Lung (tissue), 12 donors: ENCODE results near the gene ST3GAL3. TPM values are rescaled to one million over a fixed set of nuclear protein-coding genes. Genes with fewer than 3 reads are reported as not detected.

Experiments
- ATAC-seq: fragments of 200-7000 bp; cut with Tn5 transposase; one replicate; pipeline ENCODE4 v1.9.1; 2020; ENCODE audit warnings: moderate number of reproducible peaks; ENCODE audit not compliant: insufficient read depth, low FRiP score
- DNase-seq, 3 donors: peaks; one replicate each; pipeline ENCODE4 v3.0.0-alpha.2; 2013 to 2017
- H3K27ac ChIP-seq, 2 donors: one replicate each; pipeline ENCODE4 v1.5.1; 2013; ENCODE audit warnings: mild to moderate bottlenecking in 2 of 2, moderate library complexity in 2 of 2, control low read depth in 1 of 2, inconsistent platforms in 1 of 2, low read depth in 1 of 2, low read length in 1 of 2
- H3K27me3 ChIP-seq, 3 donors: one replicate each; pipeline ENCODE4 v1.5.1; 2013; ENCODE audit warnings: low read length in 2 of 3; ENCODE audit not compliant: control insufficient read depth in 3 of 3, insufficient read depth in 3 of 3
- H3K36me3 ChIP-seq, 4 donors: one replicate each; pipeline ENCODE4 v1.5.1; 2013; ENCODE audit warnings: low read length in 4 of 4, mild to moderate bottlenecking in 1 of 4, moderate library complexity in 1 of 4; ENCODE audit not compliant: control insufficient read depth in 4 of 4, insufficient read depth in 4 of 4
- H3K4me1 ChIP-seq, 5 donors: one replicate each; pipeline ENCODE4 v1.5.1; 2013; ENCODE audit warnings: low read length in 5 of 5, mild to moderate bottlenecking in 2 of 5, moderate library complexity in 1 of 5; ENCODE audit not compliant: control insufficient read depth in 5 of 5, insufficient read depth in 5 of 5
- H3K4me3 ChIP-seq: one replicate; pipeline ENCODE4 v1.5.1; 2013; ENCODE audit warnings: mild to moderate bottlenecking, control low read depth, moderate library complexity
- H3K9ac ChIP-seq, 2 donors: one replicate each; pipeline ENCODE4 v1.5.1; 2013; ENCODE audit warnings: low read length in 2 of 2, control low read depth in 1 of 2; ENCODE audit not compliant: insufficient read depth in 1 of 2
- H3K9me3 ChIP-seq, 4 donors: one replicate each; pipeline ENCODE4 v1.5.1; 2013; ENCODE audit warnings: low read length in 3 of 4, mild to moderate bottlenecking in 1 of 4, moderate library complexity in 1 of 4; ENCODE audit not compliant: control insufficient read depth in 4 of 4, insufficient read depth in 3 of 4
- WGBS, 2 donors: extraction: QIAGEN DNeasy Blood & Tissue Kit; methylation state at CpG; one replicate each; pipeline ENCODE4 v1.1.7; 2013; 5-methylcytosine and 5-hydroxymethylcytosine counted together
- polyA plus RNA-seq, 2 donors: library from polyadenylated mRNA; stranded (reverse); fragments of 200-250 nt; gene quantifications; one replicate each; pipeline ENCODE4 v1.2.1, GENCODE V29; 2013
- total RNA-seq, 2 donors: library from RNA; depleted of rRNA in 1 of 2; stranded (reverse); fragments of >200 nt in 1 of 2; gene quantifications; one replicate each; pipeline ENCODE4 v1.2.1, GENCODE V29; 2014 to 2021
- TF ChIP-seq, protein P1 (sequence below): IDR thresholded peaks from 2 replicates; pipeline ENCODE4 v1.5.1; 2012; ENCODE audit warnings: mild to moderate bottlenecking; ENCODE audit errors: control extremely low read depth, extremely low read depth
- donor health status: control.
- donor health status: control.
- donor health status: Bipolar disorder and iron deficiency.
- donor health status: healthy.
- donor health status: DM: yes; HTN: yes; CAD: no.

The ST3GAL3 gene
- total and polyA plus RNA-seq, 4 donors, result 8.4 to 28.0 (median 17.1) TPM

DNA sequence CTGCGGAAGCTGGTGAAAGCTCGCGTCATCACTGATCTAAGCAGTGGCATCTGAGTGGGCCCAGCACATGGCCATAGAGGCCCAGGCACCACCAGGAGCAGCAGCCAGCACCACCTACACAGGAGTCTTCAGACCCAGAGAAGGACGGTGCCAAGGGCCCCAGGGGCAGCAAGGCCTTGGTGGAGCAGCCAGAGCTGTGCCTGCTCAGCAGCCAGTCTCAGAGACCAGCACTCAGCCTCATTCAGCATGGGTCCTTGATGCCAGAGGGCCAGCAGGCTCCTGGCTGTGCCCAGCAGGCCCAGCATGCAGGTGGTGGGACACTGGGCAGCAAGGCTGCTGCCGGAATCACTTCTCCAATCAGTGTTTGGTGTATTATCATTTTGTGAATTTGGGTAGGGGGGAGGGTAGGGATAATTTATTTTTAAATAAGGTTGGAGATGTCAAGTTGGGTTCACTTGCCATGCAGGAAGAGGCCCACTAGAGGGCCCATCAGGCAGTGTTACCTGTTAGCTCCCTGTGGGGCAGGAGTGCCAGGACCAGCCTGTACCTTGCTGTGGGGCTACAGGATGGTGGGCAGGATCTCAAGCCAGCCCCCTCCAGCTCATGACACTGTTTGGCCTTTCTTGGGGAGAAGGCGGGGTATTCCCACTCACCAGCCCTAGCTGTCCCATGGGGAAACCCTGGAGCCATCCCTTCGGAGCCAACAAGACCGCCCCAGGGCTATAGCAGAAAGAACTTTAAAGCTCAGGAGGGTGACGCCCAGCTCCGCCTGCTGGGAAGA, 223.0 kb downstream of the ST3GAL3 start:
- ATAC-seq (no peak), DNase-seq (no peak)
- H3K4me3 ChIP-seq, result no peak overlapping the region
- no peaks in the 10 kb centered on the region for H3K9me3 ChIP-seq
- H3K27ac ChIP-seq, result no peak overlapping the region
- H3K27me3 ChIP-seq, result peaks cover 0 to 10% (median 1%) of the 10 kb centered on the region in 3 donors
- H3K4me1 ChIP-seq, result peaks cover 0 to 9% (median 0%) of the 10 kb centered on the region in 5 donors
- peaks cover 0 to 12% (median 0%) of the 10 kb centered on the region in 4 donors for H3K36me3 ChIP-seq
- TF ChIP-seq, protein P1, sequence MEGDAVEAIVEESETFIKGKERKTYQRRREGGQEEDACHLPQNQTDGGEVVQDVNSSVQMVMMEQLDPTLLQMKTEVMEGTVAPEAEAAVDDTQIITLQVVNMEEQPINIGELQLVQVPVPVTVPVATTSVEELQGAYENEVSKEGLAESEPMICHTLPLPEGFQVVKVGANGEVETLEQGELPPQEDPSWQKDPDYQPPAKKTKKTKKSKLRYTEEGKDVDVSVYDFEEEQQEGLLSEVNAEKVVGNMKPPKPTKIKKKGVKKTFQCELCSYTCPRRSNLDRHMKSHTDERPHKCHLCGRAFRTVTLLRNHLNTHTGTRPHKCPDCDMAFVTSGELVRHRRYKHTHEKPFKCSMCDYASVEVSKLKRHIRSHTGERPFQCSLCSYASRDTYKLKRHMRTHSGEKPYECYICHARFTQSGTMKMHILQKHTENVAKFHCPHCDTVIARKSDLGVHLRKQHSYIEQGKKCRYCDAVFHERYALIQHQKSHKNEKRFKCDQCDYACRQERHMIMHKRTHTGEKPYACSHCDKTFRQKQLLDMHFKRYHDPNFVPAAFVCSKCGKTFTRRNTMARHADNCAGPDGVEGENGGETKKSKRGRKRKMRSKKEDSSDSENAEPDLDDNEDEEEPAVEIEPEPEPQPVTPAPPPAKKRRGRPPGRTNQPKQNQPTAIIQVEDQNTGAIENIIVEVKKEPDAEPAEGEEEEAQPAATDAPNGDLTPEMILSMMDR, result no peak
- 96 to 98% methylated on average over 10 of the region's 10 CpGs for WGBS, 2 donors
- no peak overlapping the region for H3K9ac ChIP-seq

DNA sequence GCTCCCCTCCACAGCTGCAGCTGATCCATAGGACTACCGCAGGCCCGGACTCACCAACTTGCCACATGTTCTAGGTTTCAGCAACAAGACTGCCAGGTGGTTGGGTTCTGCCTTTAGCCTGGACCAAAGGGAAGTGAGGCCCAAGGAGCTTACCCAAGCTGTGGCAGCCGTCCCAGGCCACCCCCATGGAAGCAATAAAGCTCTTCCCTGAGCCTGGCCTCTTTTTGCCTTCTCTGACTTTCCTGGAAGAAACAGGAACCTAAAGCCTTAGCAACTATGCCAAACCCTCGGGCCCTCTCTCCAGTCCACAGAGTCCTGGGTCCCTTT, 223.6 kb downstream of the ST3GAL3 start:
- Histone ChIP-seq H3K27me3 (peaks cover 0 to 16% (median 6%) of the 10 kb centered on the region in 3 donors), H3K9ac (no peak overlapping the region), H3K4me1 (peaks cover 0 to 11% (median 5%) of the 10 kb centered on the region in 5 donors), H3K36me3 (peaks cover 0 to 7% (median 0%) of the 10 kb centered on the region in 4 donors), H3K27ac (no peak overlapping the region), H3K9me3 (no peaks in the 10 kb centered on the region), H3K4me3 (no peak overlapping the region)
- TF ChIP-seq, protein P1, result no peak
- no peak for ATAC-seq
- no peak for DNase-seq
- 70 to 76% methylated on average over 4 of the region's 4 CpGs for WGBS, 2 donors

DNA sequence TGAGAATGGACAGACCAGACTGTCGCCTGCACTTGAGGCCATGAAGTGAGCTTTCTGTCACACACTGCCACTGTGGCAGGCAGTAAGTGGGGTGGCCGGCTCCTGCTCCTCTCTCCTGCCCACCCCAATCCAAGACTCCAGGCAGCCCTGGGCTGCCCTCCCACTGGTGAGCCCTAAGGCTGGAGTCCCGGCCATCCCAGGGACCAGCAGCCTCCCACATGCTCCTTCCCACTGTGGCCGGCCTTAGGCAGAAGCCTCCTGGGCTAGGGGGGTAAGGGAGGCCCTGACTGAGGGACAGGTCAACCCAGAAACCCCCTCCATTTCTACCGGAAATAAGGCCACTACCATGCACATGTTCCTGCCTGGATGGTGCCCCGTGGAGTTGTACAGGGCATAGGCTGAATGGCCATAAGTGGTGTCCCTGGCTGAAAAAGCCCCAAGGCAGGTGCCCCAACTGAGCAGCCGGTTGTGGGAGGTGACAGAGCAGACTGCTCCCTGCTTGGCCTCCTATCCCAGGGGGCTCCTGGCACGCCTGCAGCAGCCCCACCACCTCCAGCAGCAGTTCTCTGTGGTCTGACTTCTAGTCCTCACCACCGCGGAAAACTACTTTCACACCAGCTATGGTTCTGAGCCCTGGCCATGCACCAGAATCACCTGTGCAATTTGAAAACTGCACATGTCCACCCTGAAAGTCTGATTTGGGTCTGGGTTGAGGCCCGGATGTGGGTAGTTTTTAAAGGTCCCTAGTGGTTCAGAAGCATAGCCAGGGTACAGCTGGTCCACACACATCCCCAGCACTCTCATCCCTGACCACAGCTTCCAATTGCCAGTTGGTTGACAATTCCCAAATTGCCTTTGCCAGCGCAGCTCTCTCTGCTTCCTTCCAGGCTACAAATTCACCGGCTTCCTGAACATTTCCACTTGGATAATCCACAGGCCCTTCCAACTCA, 224.7 kb downstream of the ST3GAL3 start:
- no peak for DNase-seq
- H3K9ac ChIP-seq, result no peak overlapping the region
- 94 to 97% methylated on average over 13 of the region's 13 CpGs for WGBS, 2 donors
- no peaks in the 10 kb centered on the region for H3K9me3 ChIP-seq
- no peak overlapping the region for H3K4me3 ChIP-seq
- peaks cover 0 to 5% (median 0%) of the 10 kb centered on the region in 4 donors for H3K36me3 ChIP-seq
- H3K27me3 ChIP-seq, result peaks cover 0 to 16% (median 6%) of the 10 kb centered on the region in 3 donors
- H3K27ac ChIP-seq, result no peak overlapping the region
- ATAC-seq, result no peak
- TF ChIP-seq, protein P1, result no peak
- peaks cover 0 to 11% (median 5%) of the 10 kb centered on the region in 5 donors for H3K4me1 ChIP-seq
